Measurements from ENCODE around the gene ZXDC. TPM values are rescaled to one million over a fixed set of nuclear protein-coding genes. Genes with fewer than 3 reads are reported as not detected.

Gene ZXDC
- total and polyA plus RNA-seq, 2 donors from 2014 or later: 11.4 to 44.8 TPM

DNA sequence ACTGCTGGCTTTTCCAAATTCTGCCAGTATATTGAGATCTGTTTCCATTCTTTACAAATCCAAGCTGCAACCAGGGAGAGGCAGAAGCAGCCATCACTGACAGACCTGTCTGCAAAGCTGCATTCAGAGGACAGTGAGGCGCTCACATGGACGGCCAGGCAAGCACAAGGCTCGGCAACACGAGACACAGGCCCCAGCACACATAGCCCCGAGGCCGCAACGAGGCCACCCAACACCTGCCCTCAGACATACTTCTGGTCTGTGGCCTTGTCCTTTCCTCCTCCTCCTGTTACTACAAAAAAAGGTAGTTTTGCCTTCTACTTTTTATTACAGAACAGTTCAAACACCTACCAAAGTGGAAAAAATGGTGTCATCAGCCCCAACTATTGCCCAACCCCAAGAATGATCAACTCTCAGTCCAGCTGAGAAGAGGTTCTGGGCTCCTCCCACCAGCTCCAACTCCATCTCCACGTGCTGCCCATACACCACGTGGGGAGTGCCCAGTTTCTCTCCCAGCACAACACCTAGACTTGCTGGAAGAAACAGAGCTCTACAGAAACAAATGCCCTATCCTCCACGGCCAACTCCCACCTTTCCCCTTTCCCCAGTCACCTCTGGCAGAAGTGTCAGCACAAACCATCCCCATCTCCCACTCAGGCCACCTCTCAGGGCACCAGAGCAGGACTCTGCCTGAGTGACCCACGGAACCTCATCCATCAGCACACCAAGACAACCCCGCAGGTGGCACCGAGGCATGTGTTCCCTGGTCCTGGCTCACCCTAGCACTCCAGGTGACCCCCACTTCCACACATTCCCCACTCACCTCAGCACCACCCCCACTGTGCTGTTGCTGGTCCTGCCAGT lies 7.4 kb downstream of the ZXDC start:
- Histone ChIP-seq H3K4me1 (ENCODE audit: control insufficient read depth in 2 of 3, insufficient read depth in 2 of 3, low read depth in 1 of 3, low read length in 3 of 3) (peaks cover 5 to 14% (median 10%) of the 10 kb centered on the region in 3 donors), H3K27me3 (ENCODE audit: control insufficient read depth, insufficient read depth, low read length) (no peaks in the 10 kb centered on the region), H3K27ac (ENCODE audit: low read depth in 2 of 2, low read length in 2 of 2) (no peak overlapping the region), H3K9ac (ENCODE audit: low read length in 3 of 3) (no peak overlapping the region), H3K9me3 (ENCODE audit: control insufficient read depth in 2 of 3, insufficient read depth in 1 of 3, low read length in 3 of 3) (no peaks in the 10 kb centered on the region), H3K4me3 (ENCODE audit: low read length in 3 of 3) (no peak overlapping the region), H3K36me3 (ENCODE audit: control insufficient read depth in 2 of 3, insufficient read depth in 3 of 3, low read length in 3 of 3) (peaks cover 13 to 78% (median 58%) of the 10 kb centered on the region in 3 donors)
- intact Hi-C loops (cut with DNase I): no loop called here
- FAIRE-seq: no peak
- DNase-seq: peak in 2 of 5 donors; percentile 16 to 71
- TF ChIP-seq, protein P1, sequence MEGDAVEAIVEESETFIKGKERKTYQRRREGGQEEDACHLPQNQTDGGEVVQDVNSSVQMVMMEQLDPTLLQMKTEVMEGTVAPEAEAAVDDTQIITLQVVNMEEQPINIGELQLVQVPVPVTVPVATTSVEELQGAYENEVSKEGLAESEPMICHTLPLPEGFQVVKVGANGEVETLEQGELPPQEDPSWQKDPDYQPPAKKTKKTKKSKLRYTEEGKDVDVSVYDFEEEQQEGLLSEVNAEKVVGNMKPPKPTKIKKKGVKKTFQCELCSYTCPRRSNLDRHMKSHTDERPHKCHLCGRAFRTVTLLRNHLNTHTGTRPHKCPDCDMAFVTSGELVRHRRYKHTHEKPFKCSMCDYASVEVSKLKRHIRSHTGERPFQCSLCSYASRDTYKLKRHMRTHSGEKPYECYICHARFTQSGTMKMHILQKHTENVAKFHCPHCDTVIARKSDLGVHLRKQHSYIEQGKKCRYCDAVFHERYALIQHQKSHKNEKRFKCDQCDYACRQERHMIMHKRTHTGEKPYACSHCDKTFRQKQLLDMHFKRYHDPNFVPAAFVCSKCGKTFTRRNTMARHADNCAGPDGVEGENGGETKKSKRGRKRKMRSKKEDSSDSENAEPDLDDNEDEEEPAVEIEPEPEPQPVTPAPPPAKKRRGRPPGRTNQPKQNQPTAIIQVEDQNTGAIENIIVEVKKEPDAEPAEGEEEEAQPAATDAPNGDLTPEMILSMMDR (IDR thresholded peaks at IDR 0.05; ENCODE audit: borderline replicate concordance, extremely low read depth, insufficient read depth): no peak

DNA sequence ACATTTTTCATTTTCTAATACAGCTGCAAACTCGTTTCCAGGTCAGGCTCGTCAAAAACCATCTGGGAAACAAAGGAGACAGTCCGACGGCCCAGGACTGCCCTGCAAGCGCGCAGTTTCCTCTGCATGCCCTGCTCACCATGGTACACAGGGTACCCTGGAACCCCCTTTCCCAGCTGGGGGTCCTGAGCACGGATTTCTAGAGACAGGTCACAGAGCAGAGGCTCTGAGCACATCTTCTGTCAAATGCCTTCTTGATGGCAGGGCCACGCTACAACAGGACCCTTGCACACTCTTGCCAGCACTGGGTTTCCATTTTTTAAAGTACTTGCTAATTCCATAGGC lies 8.1 kb downstream of the ZXDC start:
- Histone ChIP-seq H3K4me3 (ENCODE audit: low read length in 3 of 3) (no peak overlapping the region), H3K9me3 (ENCODE audit: control insufficient read depth in 2 of 3, insufficient read depth in 1 of 3, low read length in 3 of 3) (no peaks in the 10 kb centered on the region), H3K9ac (ENCODE audit: low read length in 3 of 3) (no peak overlapping the region), H3K27me3 (ENCODE audit: control insufficient read depth, insufficient read depth, low read length) (no peaks in the 10 kb centered on the region), H3K4me1 (ENCODE audit: control insufficient read depth in 2 of 3, insufficient read depth in 2 of 3, low read depth in 1 of 3, low read length in 3 of 3) (peaks cover 3 to 7% (median 4%) of the 10 kb centered on the region in 3 donors), H3K27ac (ENCODE audit: low read depth in 2 of 2, low read length in 2 of 2) (no peak overlapping the region), H3K36me3 (ENCODE audit: control insufficient read depth in 2 of 3, insufficient read depth in 3 of 3, low read length in 3 of 3) (peaks cover 13 to 79% (median 58%) of the 10 kb centered on the region in 3 donors)
- DNase-seq (peak in 2 of 5 donors; percentile 4 to 28), FAIRE-seq (no peak)
- TF ChIP-seq, protein P1 (IDR thresholded peaks at IDR 0.05; ENCODE audit: borderline replicate concordance, extremely low read depth, insufficient read depth): no peak
- intact Hi-C loops (cut with DNase I): no loop called here

DNA sequence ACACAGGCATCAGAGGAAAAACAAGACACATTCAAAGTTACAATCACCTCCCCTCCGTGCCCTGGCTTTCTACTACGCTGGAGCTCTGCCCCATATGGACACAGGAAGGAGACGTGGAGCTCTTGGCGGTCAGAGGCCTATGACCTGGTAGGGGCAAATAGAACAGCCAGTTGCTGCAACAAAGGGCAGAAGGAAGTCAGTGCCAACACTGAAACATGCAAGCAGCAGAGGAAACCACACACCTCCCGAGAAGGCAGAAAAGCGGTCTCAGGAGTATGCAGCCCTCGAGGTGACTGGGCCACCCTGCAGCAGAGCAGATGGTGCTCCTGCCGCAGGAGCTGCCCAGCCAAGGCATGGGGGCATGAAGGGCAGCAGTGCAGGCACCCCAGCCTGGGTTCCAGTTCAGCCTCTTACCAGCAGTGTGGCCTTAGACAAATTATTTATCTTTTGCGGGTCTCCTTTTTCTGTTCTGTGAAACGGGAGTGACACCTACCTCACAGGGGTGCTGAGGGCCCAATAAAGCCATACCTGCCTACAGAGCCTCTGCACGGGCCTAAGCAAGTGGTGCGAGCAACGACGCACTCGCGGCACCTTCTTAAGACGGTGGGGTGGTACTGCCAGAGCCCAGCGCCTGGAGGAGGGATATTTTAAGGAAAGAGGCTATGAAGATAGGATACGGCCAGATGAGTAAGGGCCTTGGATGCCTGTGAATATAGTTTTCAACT lies 8.6 kb downstream of the ZXDC start:
- no peak overlapping the region for H3K4me3 ChIP-seq (ENCODE audit: low read length in 3 of 3)
- H3K27ac ChIP-seq (ENCODE audit: low read depth in 2 of 2, low read length in 2 of 2): no peak overlapping the region
- intact Hi-C loops (cut with DNase I): no loop called here
- FAIRE-seq (no peak), DNase-seq (peak in 2 of 5 donors; percentile 8 to 43)
- peaks cover 0 to 1% (median 0%) of the 10 kb centered on the region in 3 donors for H3K4me1 ChIP-seq (ENCODE audit: control insufficient read depth in 2 of 3, insufficient read depth in 2 of 3, low read depth in 1 of 3, low read length in 3 of 3)
- H3K9ac ChIP-seq (ENCODE audit: low read length in 3 of 3): no peak overlapping the region
- H3K36me3 ChIP-seq (ENCODE audit: control insufficient read depth in 2 of 3, insufficient read depth in 3 of 3, low read length in 3 of 3): peaks cover 11 to 84% (median 61%) of the 10 kb centered on the region in 3 donors
- TF ChIP-seq, protein P1 (IDR thresholded peaks at IDR 0.05; ENCODE audit: borderline replicate concordance, extremely low read depth, insufficient read depth): no peak
- no peaks in the 10 kb centered on the region for H3K9me3 ChIP-seq (ENCODE audit: control insufficient read depth in 2 of 3, insufficient read depth in 1 of 3, low read length in 3 of 3)
- no peaks in the 10 kb centered on the region for H3K27me3 ChIP-seq (ENCODE audit: control insufficient read depth, insufficient read depth, low read length)
